ENCODE data around the gene NUP133. TPM values are rescaled to one million over a fixed set of nuclear protein-coding genes. Genes with fewer than 3 reads are reported as not detected.

NUP133 gene
- total RNA-seq, 1 experiment from 2014 or later = 59.0 TPM

GRCh38 chr1:229412056-229412455 is 96.1 kb downstream of the NUP133 start:
- no peak overlapping the region for H3K4me3 ChIP-seq (ENCODE audit: low read depth, low read length, poor library complexity, severe bottlenecking)
- ChIA-PET POLR2A (ENCODE audit: low non-redundant PET) (no interaction called here), CTCF (no interaction called here)
- peaks cover 10% of the 10 kb centered on the region for H3K4me1 ChIP-seq (ENCODE audit: insufficient read depth, low read length, poor library complexity, severe bottlenecking)
- H3K36me3 ChIP-seq (ENCODE audit: insufficient read depth, low read length, poor library complexity, severe bottlenecking) = no peaks in the 10 kb centered on the region
- no peak overlapping the region for H3K27ac ChIP-seq (ENCODE audit: low read depth, low read length, poor library complexity, severe bottlenecking)
- no TSS peak for BruUV-seq (replicated peaks)
- no peaks in the 10 kb centered on the region for H3K9me3 ChIP-seq (ENCODE audit: low read depth, low read length, poor library complexity, severe bottlenecking)
- intact Hi-C loops (cut with micrococcal nuclease; ENCODE audit: unreplicated experiment) = no loop called here
- TF ChIP-seq, protein P1, sequence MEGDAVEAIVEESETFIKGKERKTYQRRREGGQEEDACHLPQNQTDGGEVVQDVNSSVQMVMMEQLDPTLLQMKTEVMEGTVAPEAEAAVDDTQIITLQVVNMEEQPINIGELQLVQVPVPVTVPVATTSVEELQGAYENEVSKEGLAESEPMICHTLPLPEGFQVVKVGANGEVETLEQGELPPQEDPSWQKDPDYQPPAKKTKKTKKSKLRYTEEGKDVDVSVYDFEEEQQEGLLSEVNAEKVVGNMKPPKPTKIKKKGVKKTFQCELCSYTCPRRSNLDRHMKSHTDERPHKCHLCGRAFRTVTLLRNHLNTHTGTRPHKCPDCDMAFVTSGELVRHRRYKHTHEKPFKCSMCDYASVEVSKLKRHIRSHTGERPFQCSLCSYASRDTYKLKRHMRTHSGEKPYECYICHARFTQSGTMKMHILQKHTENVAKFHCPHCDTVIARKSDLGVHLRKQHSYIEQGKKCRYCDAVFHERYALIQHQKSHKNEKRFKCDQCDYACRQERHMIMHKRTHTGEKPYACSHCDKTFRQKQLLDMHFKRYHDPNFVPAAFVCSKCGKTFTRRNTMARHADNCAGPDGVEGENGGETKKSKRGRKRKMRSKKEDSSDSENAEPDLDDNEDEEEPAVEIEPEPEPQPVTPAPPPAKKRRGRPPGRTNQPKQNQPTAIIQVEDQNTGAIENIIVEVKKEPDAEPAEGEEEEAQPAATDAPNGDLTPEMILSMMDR (conservative IDR thresholded peaks at IDR 0.05; ENCODE audit: low read depth, low read length) = no peak
- no peak for TF ChIP-seq EZH2 (IDR thresholded peaks at IDR 0.05; ENCODE audit: borderline replicate concordance, low read depth, low read length, poor library complexity, severe bottlenecking)
- DNase-seq (ENCODE audit: low spot score) = no peak
- H3K27me3 ChIP-seq (replicated peaks; ENCODE audit: insufficient read depth, low read depth, low read length, poor library complexity) = no peaks in the 10 kb centered on the region

DNA sequence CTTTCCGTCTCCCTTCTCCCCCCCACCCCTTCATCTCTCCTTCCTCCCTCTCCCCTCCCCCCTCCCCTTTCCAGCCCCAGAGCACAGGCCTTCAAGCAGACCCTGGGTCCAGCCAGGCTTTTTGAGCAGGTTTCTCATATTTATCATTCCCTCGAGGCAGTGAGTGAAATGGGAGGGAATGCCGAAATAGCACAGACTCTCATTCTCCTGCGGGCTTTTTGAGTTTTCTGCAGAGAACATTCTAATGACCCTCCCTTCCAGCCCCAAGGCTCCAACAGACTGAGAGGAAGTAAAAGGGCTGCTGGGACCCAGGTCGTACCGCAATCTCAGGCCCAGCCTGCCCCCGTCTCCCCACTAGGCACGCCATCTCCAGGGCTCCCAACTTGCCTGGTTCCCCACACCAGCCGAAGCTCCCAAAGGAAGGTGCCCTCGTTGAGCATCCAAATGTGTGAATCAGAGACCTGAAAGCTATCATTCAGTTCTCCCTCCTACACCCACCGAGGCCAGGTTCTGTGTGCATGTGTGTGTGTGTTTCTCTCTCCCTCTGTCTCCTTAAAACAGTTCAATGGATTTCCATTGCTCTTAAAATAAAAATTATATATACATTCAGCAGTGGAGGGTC is 96.6 kb downstream of the NUP133 start:
- Histone ChIP-seq H3K4me1 (ENCODE audit: insufficient read depth, low read length, poor library complexity, severe bottlenecking) (peaks cover 10% of the 10 kb centered on the region), H3K4me3 (ENCODE audit: low read depth, low read length, poor library complexity, severe bottlenecking) (no peak overlapping the region), H3K27ac (ENCODE audit: low read depth, low read length, poor library complexity, severe bottlenecking) (no peak overlapping the region), H3K36me3 (ENCODE audit: insufficient read depth, low read length, poor library complexity, severe bottlenecking) (no peaks in the 10 kb centered on the region), H3K9me3 (ENCODE audit: low read depth, low read length, poor library complexity, severe bottlenecking) (no peaks in the 10 kb centered on the region), H3K27me3 (replicated peaks; ENCODE audit: insufficient read depth, low read depth, low read length, poor library complexity) (no peaks in the 10 kb centered on the region)
- intact Hi-C loops (cut with micrococcal nuclease; ENCODE audit: unreplicated experiment) = loop anchor here (1.0 kb wide), 1 partner anchor 36 kb away; no protein-coding TSS in a partner anchor
- ChIA-PET CTCF (interaction anchor here (0.5 kb wide), 1 partner anchor 32 kb away, joined by 18 read pairs; no protein-coding TSS in a partner anchor), POLR2A (ENCODE audit: low non-redundant PET) (no interaction called here)
- DNase-seq (ENCODE audit: low spot score) = no peak
- no TSS peak for BruUV-seq (replicated peaks)
- TF ChIP-seq, protein P1 (conservative IDR thresholded peaks at IDR 0.05; ENCODE audit: low read depth, low read length) = no peak
- no peak for TF ChIP-seq EZH2 (IDR thresholded peaks at IDR 0.05; ENCODE audit: borderline replicate concordance, low read depth, low read length, poor library complexity, severe bottlenecking)

GRCh38 chr1:229410692-229411433 is 97.3 kb downstream of the NUP133 start:
- DNase-seq (ENCODE audit: low spot score) = peak; percentile 67
- intact Hi-C loops (cut with micrococcal nuclease; ENCODE audit: unreplicated experiment) = loop anchor here (1.0 kb wide), 1 partner anchor 36 kb away; no protein-coding TSS in a partner anchor
- H3K27me3 ChIP-seq (replicated peaks; ENCODE audit: insufficient read depth, low read depth, low read length, poor library complexity) = no peaks in the 10 kb centered on the region
- H3K36me3 ChIP-seq (ENCODE audit: insufficient read depth, low read length, poor library complexity, severe bottlenecking) = no peaks in the 10 kb centered on the region
- H3K27ac ChIP-seq (ENCODE audit: low read depth, low read length, poor library complexity, severe bottlenecking) = no peak overlapping the region
- POLR2A ChIA-PET (ENCODE audit: low non-redundant PET) = no interaction called here
- BruUV-seq (replicated peaks) = no TSS peak
- H3K4me3 ChIP-seq (ENCODE audit: low read depth, low read length, poor library complexity, severe bottlenecking) = no peak overlapping the region
- TF ChIP-seq, protein P1 (conservative IDR thresholded peaks at IDR 0.05; ENCODE audit: low read depth, low read length) = no peak
- no peak for TF ChIP-seq EZH2 (IDR thresholded peaks at IDR 0.05; ENCODE audit: borderline replicate concordance, low read depth, low read length, poor library complexity, severe bottlenecking)
- CTCF ChIA-PET = interaction anchor here (0.5 to 0.6 kb wide), 3 partner anchors 33 to 1231 kb away, joined by 3 to 18 read pairs (median 3); no protein-coding TSS in a partner anchor
- H3K4me1 ChIP-seq (ENCODE audit: insufficient read depth, low read length, poor library complexity, severe bottlenecking) = peaks cover 10% of the 10 kb centered on the region
- H3K9me3 ChIP-seq (ENCODE audit: low read depth, low read length, poor library complexity, severe bottlenecking) = no peaks in the 10 kb centered on the region
